GM03348 (cell line): ENCODE results near the gene AGBL4.

Source experiments
- DNase-seq: peaks from one replicate; pipeline ENCODE4 v3.0.0; 2012; ENCODE audit warnings: low spot score

Gene AGBL4

DNA sequence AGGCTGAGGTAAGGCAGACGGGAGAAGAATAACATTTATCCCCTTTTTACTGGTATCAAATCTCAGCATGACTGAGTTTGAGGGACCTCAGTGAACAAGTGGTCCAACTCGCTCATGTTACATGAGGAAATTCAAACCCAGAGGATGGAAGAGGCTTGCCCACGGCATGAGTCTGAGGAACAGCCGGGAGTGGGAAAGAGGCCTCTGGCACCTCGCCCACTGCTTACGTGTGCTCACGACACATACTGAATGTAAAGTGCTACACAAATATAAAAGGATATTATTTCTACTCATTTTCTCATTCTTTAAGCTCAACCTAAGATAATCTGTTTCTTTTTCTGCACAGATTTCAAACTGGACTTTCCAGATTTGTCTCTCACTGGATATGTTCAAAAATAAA, 1261.8 kb downstream of the AGBL4 start:
- DNase-seq: no peak

DNA sequence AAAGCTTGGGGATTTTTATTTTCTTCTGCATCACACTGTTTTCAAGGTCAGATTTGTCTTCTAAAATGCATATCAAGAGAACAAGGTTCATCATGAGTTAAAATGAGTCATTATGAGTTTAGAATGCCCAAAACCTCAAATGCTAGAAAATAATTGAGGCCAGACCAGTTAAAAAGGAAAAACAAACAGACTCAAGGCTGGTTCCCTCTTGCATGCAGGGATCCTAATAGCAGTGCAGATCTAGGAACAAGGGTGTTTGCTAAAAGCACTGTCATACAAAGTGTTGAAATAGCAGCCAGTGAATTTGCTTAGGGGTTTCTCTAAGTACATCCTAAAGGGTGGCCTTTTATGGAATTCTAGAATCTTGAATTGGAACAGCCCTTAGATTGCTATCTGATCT, 1262.3 kb downstream of the AGBL4 start:
- DNase-seq: no peak

DNA sequence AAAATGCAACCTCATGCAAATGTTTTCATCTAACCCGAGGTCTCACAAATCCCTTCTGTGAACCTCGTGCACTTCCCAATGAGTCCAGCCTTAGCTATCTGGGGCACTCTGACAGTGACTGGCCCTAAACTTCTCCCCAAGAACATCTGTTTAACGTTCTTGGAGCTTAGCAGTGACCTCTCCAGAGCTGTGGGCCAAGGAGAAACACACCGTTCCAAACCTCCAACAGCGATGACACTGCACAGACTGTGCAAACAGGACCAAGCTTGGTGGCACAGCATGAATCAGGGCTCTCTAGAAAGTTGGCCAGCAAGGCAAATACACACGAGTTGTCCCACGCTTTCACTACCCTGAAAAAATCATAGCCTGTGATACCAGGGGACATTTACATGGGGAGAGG, 1262.9 kb downstream of the AGBL4 start:
- no peak for DNase-seq

DNA sequence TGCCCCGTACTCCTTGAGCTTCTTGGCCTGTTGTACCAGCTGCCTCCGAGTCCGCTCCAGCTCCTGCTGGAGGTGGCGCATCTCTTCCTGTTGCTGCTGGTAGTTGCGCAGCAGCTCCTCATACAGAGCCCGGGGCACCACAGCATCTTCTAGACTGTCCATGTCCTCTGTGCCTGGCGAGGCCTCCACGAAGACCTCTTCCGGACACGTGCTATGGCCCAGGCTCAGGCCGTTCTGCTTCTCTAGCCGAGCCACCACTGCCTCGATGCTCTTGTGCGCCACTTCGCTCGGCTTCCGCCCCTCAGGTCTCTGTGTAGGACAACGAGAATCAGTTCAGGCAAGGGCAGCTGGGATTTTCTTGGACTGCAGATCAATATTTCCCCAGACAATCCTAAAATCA, 1264.8 kb downstream of the AGBL4 start:
- no peak for DNase-seq

DNA sequence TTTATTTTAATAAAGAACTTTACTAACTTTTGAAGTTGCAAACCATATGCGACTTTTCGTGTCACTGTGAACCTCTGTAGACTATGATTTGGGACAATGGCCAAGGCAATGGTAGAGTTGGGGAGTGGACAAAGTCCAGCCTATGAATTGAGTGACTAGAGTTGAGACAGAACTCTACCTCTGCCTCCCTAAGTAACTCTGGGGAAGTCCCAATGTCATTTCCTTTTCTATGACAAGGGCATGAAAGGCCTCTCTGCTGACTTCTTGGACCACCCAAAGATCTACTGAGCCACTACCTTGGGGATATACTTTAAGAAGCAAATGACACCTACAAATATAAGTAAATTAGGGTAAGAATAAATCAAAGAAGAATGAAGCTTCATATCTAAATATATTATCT, 1266.4 kb downstream of the AGBL4 start:
- DNase-seq: no peak

DNA sequence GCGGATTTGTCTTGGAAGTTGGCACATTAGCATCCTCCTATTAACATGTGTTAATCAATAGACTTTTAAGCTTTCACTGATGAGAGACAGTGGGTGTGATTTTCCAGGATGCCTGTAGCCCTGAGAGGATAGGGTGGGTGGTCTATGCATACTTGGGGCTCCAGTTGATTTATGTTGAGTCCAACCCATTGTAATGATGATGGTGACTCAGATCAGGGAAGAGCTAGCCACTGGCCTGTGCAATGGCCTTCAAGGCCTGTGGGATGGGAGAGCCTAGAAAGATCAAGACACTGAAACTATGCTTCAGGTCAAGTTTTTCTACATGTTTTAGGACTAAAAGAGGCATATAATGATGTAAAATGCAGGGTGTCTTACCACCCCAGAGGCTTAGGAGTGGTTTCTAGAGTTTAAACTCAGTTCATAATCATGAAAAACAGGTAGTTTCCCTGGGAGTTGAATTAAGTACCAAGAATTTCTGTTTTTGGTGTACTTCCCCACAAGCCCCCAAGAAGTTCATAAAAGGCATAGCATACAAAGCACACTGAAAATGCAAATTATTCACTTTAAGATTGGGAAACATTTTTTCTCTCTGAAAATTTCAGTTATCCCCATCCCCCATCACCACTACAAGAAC, 1267.0 kb downstream of the AGBL4 start:
- DNase-seq: no peak

DNA sequence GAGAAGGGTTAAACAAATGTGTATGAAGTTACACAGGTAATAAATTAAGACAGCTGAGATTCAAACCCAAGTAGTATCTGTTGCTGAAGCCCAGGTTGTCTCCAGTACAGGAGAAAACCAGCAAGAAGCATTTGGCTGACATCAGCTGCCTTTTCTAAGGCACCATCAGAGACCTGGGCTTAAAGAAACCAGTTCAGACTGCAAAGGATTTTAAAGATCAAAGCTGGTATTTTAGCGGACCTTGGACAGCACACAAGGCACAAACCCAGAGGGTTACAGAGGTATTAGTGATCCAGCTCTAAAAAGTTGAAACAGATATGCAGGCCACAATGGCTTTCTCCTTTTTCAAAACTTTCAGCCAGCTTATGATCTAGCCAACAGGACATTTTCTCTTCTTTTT, 1270.5 kb downstream of the AGBL4 start:
- no peak for DNase-seq

DNA sequence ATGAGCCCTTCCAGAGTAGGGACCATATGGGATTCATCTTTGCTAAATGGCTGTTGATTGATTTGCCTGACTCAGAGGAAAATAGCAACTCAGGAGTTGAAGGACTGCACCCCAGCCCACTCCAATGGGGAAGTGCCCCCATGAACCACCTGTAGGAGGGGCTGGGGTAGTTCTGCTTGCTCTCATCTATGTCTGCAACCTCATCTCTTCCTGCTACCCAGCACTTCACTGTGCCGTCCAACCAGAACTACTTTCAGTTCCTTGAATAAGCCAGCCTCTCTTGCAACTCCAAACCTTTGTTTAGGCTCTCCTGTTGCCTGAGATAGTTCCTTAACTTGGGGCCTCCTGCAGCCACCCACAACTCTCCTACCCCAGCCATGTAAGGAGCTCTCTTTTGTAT, 1273.6 kb downstream of the AGBL4 start:
- DNase-seq: no peak

DNA sequence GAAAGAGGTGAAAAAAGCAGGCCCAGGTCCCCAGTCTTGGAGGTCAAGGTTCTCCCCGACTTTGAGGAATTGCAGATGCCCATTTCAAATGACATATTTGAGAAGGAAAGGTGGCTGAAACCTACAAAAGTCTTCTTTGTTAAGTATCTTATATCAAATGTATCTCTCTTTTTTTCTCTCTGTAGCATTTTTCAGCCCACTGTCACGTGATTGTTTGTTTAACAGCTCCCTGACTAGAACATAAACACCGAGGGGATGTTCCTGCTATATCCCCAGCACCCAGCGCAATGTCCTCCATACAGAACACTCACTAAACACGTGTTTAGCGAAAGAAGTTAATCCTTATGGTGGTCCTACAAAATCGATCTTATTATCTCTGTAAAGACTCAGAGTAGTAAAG, 1274.7 kb downstream of the AGBL4 start:
- DNase-seq: no peak

DNA sequence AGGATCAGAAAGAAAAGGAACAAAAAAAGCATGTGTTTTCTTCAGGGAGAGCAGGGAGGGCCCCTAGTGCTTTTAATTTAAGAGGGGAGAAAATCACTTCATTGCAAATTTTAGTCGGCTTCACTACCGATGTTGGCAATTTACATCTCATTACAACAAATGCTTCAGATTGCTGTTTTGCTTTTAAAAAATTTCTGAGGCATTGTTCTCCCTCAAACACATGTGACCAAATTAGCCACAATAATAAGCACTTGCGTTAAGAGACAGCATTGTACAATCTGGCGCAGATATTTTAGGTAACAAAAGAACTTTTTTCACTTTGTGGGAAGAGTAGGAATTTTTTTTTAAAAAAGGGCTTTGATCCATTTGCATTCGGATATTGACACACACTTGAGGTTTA, 1276.8 kb downstream of the AGBL4 start:
- no peak for DNase-seq

DNA sequence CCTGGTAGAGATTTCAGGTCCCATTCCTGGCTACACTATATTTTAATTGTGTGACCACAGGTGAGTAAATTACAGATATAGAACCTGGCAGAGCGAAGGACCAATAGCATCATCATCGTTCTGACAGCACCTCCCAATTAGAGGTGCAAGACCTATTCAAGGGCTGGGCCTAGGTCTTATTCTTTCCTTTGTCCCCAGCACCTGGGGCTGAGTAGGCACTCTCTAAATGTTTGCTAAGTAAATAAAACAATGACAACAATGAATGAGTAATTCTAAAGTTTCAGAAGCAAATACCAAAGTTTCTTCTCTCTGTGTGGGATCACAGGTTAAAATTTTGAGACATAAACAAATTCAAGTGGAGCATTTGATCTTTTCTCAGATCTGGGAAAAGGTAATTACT, 1279.7 kb downstream of the AGBL4 start:
- no peak for DNase-seq

DNA sequence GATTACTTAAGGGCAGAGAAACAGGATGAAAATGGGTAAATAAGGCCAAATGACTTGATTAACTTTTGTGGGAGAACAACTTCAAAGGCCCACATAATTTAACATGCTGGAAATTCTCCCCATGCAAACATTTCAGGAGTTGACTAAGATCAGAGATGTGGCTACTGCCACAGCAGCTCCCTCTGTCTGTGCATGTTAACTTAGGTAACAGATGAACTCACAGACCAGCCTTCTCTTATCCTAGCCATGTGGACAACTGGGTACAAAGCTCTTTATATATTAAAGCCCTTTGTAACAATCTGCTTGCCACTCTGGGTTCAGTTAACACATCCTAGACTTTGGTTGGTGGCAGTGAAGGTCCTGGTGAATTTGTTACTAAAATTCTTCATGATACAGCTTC, 1280.3 kb downstream of the AGBL4 start:
- DNase-seq: no peak

DNA sequence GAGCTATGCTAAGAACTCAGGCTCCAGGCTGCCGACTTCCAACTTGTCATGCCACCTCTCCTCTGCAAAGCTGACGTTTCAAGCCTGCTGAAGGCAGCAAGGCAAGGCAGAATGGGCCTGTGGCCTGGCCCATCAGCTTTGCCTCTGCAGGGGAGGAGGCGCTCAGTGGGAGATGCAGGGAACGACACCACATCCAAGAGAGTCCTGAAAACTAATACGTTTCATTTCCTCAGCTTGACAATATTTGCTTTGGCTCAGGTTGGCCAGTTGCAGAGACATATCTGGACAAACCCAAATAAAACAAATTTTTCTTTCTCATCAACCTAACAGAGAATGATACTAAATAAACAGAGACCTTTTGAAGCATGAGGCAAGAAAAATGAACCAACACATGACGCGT, 1282.4 kb downstream of the AGBL4 start:
- no peak for DNase-seq

DNA sequence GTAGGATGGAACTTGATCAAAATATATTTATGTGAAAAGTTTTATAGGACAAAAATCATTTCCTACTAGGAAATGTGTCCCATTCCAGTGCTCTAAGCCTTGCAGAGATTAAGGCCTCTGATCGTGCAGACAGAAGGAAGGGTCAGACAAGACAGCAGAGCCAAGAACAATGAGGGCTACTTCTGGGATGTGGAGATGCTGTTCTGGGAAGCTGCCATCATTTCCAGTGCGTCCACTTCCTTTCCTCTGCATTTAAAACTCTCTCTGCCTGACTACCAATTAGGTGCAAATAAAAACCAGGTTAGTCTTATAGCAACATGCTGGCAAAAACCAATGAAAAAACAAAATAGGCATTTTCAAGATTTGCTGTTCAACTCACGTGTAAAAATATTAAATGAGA, 1283.1 kb downstream of the AGBL4 start:
- no peak for DNase-seq

DNA sequence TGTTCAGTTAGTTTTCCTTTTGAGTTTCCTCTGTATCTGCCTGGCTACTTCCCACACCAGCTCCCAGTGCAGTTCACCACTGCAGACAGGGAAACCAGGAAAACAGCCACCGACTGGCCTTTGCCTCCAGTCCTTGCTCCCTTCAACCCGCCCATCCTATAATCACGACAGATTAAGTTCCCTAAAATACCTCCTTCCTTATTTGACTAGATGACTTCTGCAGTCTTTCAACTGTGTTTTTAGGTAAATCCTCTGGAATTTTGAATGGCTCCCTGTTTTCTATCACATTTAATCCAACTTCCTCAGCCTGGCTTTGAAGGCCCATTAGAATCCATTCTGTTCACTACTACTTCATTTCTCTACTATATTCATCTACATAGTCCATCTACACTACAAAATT, 1284.7 kb downstream of the AGBL4 start:
- DNase-seq: no peak

DNA sequence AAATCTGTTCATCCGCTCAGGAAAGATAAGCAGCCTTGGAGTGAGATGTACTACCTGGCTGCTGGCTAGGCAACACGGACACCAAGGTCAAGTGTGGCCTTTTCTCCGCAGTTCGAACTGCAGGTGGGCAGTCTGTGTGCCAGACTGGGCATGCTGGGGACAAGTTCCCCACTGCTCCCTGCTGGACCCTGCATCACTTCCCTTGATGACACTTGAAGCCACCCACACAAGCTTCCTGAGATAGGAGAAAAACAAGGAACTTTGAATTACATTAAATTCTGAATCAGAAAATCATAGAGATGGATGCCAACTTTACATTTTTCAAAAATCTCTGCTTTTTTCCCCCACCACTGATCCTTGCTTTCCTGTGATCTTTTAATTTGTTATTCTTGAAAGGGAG, 1285.4 kb downstream of the AGBL4 start:
- DNase-seq: no peak

DNA sequence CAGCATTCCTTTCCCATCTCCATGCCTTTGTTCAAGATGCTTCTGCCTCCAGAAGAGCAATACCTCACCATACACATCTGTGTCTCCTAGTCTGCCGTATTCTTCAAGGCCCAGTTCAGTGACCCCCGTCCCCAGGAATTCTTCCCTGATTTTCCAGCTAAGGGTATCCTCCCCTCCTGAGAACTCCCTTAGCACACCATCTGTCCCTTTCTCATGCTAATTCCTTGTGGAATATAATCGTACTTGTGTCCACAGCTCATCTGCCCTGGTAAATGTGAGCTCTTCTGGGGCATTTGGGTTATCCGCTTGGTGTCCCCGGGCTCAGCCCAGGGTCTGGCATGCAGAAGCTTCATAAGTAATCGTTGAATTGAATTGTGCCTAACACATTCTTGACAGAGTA, 1288.0 kb downstream of the AGBL4 start:
- no peak for DNase-seq

DNA sequence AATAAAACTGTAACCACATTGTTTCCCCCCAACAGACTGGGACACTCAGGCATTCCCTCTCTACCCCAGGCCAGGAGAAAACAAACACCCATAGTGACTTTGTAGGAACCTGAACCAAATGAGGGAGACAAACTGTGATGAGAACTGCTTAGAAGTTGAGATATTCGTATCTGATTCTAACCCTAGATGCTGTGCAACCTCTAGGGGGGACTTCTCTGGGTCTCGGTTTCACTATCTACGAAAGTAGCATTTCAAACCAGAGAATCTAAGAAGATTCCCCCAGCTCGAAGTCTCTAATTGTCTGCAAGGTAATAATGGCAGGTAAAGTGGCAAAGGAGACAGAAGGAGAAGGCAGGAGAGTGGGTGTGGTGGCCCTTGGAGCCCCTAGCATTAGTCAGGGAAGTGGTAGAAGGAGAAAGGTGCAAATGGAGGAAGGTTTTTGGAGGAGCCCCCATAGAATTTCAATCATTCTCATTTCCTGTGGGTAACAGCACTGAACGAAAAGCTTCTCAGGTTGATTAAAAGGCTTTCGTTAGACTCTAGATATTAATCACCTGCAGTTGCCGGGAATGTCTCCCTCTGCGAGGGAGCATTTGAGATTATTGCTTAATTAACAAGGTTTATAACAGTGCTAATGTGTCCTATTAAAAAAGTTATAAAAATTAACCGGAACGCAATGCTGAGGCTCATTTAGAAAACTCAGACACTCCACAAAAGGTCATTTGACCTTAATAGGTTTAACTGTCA, 1293.4 kb downstream of the AGBL4 start:
- DNase-seq: no peak

DNA sequence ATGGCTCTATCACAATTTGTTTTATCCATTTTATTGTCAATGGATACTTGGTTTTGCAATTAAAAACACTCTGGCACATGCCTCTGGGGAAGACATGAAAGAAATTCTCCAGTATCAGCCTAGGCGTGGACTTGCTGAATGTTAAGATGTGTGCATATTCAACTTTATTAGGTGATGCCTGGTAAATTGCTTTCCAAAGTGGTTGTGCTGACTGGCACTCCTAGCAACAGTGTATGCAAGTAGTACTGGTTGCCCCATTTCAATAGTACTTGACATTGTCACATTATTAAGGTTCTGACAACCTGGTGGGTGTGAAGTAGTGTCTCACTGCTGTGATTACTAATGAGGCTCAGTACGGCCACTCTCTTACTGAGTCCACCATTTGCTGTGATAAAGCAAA, 1295.2 kb downstream of the AGBL4 start:
- no peak for DNase-seq

DNA sequence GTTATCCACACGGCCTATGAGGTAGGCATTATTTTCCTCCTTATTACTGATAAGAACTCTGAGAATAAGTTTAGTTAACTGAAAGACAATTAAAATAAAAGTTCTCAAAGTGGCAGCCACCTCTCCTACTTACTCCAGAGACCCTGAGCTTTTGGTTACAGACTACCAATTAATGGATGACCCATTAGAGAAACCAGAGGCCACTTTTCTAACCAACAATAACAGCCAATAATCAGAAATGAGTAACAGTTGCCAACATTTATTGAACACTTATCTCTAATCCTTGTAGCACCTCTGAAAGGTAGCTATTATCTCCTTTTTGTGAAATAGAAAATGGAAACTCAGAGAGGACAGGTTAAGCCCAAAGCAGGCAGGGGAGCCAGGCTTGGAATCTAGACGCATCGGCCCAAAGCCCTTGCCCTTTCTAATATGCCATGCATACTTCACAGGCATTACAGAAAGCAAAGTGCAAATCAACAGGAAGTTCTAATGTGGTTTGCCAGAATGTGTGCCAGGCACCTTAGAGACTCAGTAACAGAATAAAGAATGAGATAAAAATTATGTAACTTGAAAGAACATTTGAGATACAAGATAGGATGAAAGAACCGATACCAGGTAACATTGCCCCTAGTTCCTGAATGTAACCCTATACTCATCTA, 1297.1 kb downstream of the AGBL4 start:
- DNase-seq: no peak

DNA sequence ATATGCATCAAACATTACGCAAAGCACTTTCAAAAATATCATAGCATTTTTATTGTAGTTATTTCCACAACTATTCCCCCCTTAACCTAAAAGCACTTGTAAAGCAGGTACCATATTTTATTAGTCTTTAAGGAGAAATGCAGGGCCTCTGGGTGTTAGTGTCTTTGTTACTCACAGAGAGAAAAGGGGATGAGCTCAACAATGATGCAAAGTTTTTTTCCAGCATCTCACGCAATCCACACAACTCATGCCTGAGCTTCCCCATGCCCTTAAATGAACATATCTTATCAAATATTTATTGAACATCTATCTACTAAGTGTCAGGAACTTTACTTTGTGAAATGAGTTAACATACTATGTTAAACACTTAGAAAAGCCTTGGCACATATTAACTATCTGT, 1297.6 kb downstream of the AGBL4 start:
- DNase-seq: no peak

DNA sequence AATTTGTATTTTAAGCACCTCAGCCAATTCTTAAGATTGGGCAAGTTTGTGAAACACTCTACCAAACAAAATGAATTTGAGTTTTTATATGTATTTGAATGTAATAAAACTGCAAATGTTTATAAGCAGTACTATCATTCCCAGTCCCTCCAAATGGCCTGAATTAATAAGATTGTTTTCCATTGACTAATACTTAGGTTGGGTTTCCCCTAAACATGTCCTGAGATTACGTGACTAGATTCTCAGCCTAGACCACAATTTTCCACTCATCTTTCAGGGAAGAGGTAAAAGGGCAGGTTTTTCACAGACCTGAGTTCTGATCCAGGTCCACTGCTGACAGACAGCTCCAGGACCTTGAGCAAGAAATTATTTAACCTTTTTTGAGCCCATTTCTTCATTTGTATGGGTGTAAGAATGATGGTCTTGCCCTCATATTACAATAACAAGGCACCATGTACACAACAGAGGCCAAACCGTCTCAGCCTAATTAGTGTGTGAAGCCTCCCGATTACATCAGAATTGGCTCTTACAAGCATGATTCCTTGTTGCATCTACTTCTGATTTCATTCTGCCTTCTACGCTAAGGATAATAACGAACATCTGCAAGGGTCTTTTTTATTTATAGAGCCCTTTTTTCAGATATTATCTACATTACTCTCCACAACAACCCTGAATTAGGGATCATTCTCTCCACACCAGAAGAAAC, 1298.3 kb downstream of the AGBL4 start:
- DNase-seq: no peak

DNA sequence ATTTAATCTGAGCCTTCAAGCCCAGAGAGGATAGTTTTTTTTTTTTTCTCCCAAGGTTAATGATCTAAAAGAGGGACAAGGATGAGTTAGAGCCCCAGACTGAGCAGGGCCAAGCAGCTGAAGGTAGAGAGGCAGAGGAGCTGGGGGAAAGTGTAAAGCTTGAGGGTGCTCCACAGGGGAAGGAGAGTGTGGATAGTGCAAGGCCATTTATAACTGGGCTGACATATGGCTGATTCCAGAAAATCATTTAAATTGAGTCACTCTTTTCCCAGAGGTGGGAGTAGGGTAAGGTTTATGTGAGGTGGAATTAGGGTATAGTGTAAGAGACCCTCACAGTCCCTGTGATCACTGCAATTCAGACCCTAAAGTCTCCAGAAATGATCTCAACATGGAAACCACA, 1302.8 kb downstream of the AGBL4 start:
- no peak for DNase-seq
